ENCODE results near the gene SDK1.
A peak's percentile ranks its signal among the peaks of the same experiment; 100 is the strongest.

The SDK1 gene

GRCh38 chr7:3300651-3301448, at the start of gene SDK1:
Gene SDK1 (plus strand): TSS chr7:3301252. CDS start chr7:3301587, 335 bp downstream.
- peak within 1 kb of the TSS; percentile 52 for H3K4me3 ChIP-seq (ENCODE audit: low read depth, low read length)
- TF ChIP-seq CTCF (conservative IDR thresholded peaks at IDR 0.05; ENCODE audit: low read depth, low read length): peak; percentile 57

GRCh38 chr7:3254718-3255117, 46.3 kb upstream of the SDK1 start:
- no peak for TF ChIP-seq CTCF (conservative IDR thresholded peaks at IDR 0.05; ENCODE audit: low read depth, low read length)
- no peak for DNase-seq (ENCODE audit: low read depth)
- H3K4me3 ChIP-seq (ENCODE audit: low read depth, low read length): no peak overlapping the region

More at GRCh38 chr7:3300651-3301448, at the start of gene SDK1:
- peak; percentile 91 for DNase-seq (ENCODE audit: low read depth)

- DNase-seq (ENCODE audit: low read depth): peak; percentile 22
- peak overlapping the region; percentile 39 for H3K4me3 ChIP-seq (ENCODE audit: low read depth, low read length)
- TF ChIP-seq CTCF (conservative IDR thresholded peaks at IDR 0.05; ENCODE audit: low read depth, low read length): no peak
Measured at GRCh38 chr7:3259711-3260400, 41.2 kb upstream of the SDK1 start.

GRCh38 chr7:3260401-3260715, 40.7 kb upstream of the SDK1 start:
- no peak for TF ChIP-seq CTCF (conservative IDR thresholded peaks at IDR 0.05; ENCODE audit: low read depth, low read length)
- DNase-seq (ENCODE audit: low read depth): peak; percentile 39
- H3K4me3 ChIP-seq (ENCODE audit: low read depth, low read length): peak overlapping the region; percentile 39

- DNase-seq (ENCODE audit: low read depth): no peak
- no peak for TF ChIP-seq CTCF (conservative IDR thresholded peaks at IDR 0.05; ENCODE audit: low read depth, low read length)
- no peak overlapping the region for H3K4me3 ChIP-seq (ENCODE audit: low read depth, low read length)
Measured at GRCh38 chr7:3264693-3265339, 36.2 kb upstream of the SDK1 start.

GRCh38 chr7:3265388-3265787, 35.7 kb upstream of the SDK1 start:
- no peak for TF ChIP-seq CTCF (conservative IDR thresholded peaks at IDR 0.05; ENCODE audit: low read depth, low read length)
- DNase-seq (ENCODE audit: low read depth): no peak
- no peak overlapping the region for H3K4me3 ChIP-seq (ENCODE audit: low read depth, low read length)

Measured in choroid plexus epithelial cell (primary cell).